ENCODE results near the gene PPP1R12A. TPM values are rescaled to one million over a fixed set of nuclear protein-coding genes. Genes with fewer than 3 reads are reported as not detected.

Gene PPP1R12A
- total and polyA plus RNA-seq, 9 of the 15 experiments (the other 6 are each of a cell fraction or from before 2014, with no cell fraction given): 26.4 to 119 (median 53.3) TPM

GRCh38 chr12:79939728-79940310 lies 4.9 kb upstream of the PPP1R12A start:
- peak; percentile 87 for TF ChIP-seq MAFG (tag; conservative IDR thresholded peaks at IDR 0.05)
- peak; percentile 90 for TF ChIP-seq C11orf30 (IDR thresholded peaks at IDR 0.05; ENCODE audit: low read depth)
- peak; percentile 90 for TF ChIP-seq MAFK (IDR thresholded peaks at IDR 0.05; ENCODE audit: low read length)
- TF ChIP-seq ZNF316 (IDR thresholded peaks at IDR 0.05): peak; percentile 94
- peak; percentile 93 for TF ChIP-seq MAFF (IDR thresholded peaks at IDR 0.05; ENCODE audit: low read length)
- TF ChIP-seq TAF9B (IDR thresholded peaks at IDR 0.05; ENCODE audit: partially characterized antibody): no peak
- no peak for TF ChIP-seq ZFP30 (CRISPR knock-in tag; IDR thresholded peaks at IDR 0.05; ENCODE audit: borderline replicate concordance)
- no peak for TF ChIP-seq POLR2G (IDR thresholded peaks at IDR 0.05; ENCODE audit: low read depth, low read length)
- TF ChIP-seq ZNF165 (CRISPR knock-in tag; IDR thresholded peaks at IDR 0.05; ENCODE audit: borderline replicate concordance): no peak
- TF ChIP-seq PATZ1 (CRISPR knock-in tag; IDR thresholded peaks at IDR 0.05; ENCODE audit: borderline replicate concordance): no peak
- intact Hi-C loops (cut with micrococcal nuclease): loop anchor here (10.0 kb wide), 1 partner anchor 155 kb away; no protein-coding TSS in a partner anchor
- DNase-seq (ENCODE audit: extremely low read depth in 1 of 4, low spot score in 3 of 4): no peak
- Histone ChIP-seq H4K20me1 (replicated peaks; ENCODE audit: control insufficient read depth, insufficient read depth, low read length) (no peaks in the 10 kb centered on the region), H2AFZ (ENCODE audit: low read depth, low read length) (no peak overlapping the region), H3K4me3 (no peak overlapping the region), H3K27ac (ENCODE audit: extremely low read depth, low read depth, low read length) (no peak overlapping the region), H3K79me2 (ENCODE audit: control insufficient read depth, insufficient read depth, low read length) (peaks cover 24% of the 10 kb centered on the region), H3K27me3 (ENCODE audit: control insufficient read depth in 2 of 2, insufficient read depth in 2 of 2, low read length in 2 of 2) (no peaks in the 10 kb centered on the region), H3K9me1 (ENCODE audit: control insufficient read depth, insufficient read depth, low read length) (no peaks in the 10 kb centered on the region), H3K4me1 (replicated peaks in 1 of 2; ENCODE audit: control insufficient read depth in 2 of 2, insufficient read depth in 2 of 2, low read length in 2 of 2) (peaks cover 0 to 11% of the 10 kb centered on the region in 2 experiments; a peak in 3 of 5 replicates), H3K9me3 (replicated peaks; ENCODE audit: control insufficient read depth, insufficient read depth, low read depth, low read length) (no peaks in the 10 kb centered on the region), H3K4me2 (ENCODE audit: insufficient read depth, low read length) (no peak overlapping the region), H3K36me3 (ENCODE audit: control insufficient read depth, insufficient read depth, low read length) (no peaks in the 10 kb centered on the region), H3K9ac (ENCODE audit: insufficient read depth in 1 of 2, low read depth in 2 of 2, low read length in 2 of 2) (no peak overlapping the region)
- ChIA-PET CTCF (ENCODE audit: low intra/inter-chr PET ratio) (no interaction called here), POLR2A (no interaction called here)
- in situ Hi-C loops (cut with MboI): no loop called here
- 83% methylated on average over 1 of the region's 1 CpG for WGBS (ENCODE audit: insufficient coverage, low coverage, missing lambda C conversion rate)
- BruUV-seq (replicated peaks): no TSS peak
- no peak for FAIRE-seq
- no peak for ATAC-seq

Measured in K562 (cell line).